GM23338 (cell line): ENCODE measurements around the gene EXOC3.

Experiments
- CREB1 ChIP-seq: fragments of 250-450 bp; sonication (Bioruptor Pico); IDR thresholded peaks from 2 replicates; pipeline ENCODE4 v1.5.0; 2020; ENCODE audit warnings: low read depth, mild to moderate bottlenecking, moderate library complexity
- CTCF ChIP-seq, 2 experiments: fragments of 200-600 bp in 1 of 2; sonication (generic) in 1 of 2; conservative IDR thresholded peaks; 2 replicates each; pipeline versions ENCODE4 v1.5.1 to v1.6.1; 2016 to 2017; ENCODE audit warnings: antibody characterized with exemption in 2 of 2, low read depth in 2 of 2, mild to moderate bottlenecking in 2 of 2, moderate library complexity in 1 of 2
- EZH2 ChIP-seq: fragments of 200-600 bp; sonication (generic); IDR thresholded peaks from one replicate; pipeline ENCODE4 v1.8.0; 2017; ENCODE audit warnings: antibody characterized with exemption, mild to moderate bottlenecking, low read depth; ENCODE audit not compliant: unreplicated experiment
- EZH2phosphoT487 ChIP-seq: fragments of 200-600 bp; sonication (generic); IDR thresholded peaks from one replicate; pipeline ENCODE4 v1.8.1; 2018; ENCODE audit warnings: antibody characterized with exemption; ENCODE audit not compliant: unreplicated experiment
- JUNB ChIP-seq: IDR thresholded peaks from one replicate; pipeline ENCODE4 v1.6.1; 2016; ENCODE audit warnings: antibody characterized with exemption; ENCODE audit not compliant: unreplicated experiment
- REST ChIP-seq: IDR thresholded peaks from one replicate; pipeline ENCODE4 v1.6.1; 2018; ENCODE audit warnings: antibody characterized with exemption; ENCODE audit not compliant: unreplicated experiment
- ZNF114 ChIP-seq: fragments of 250-450 bp; sonication (Bioruptor Pico); IDR thresholded peaks from 2 replicates; pipeline ENCODE4 v1.5.0; 2020; ENCODE audit warnings: mild to moderate bottlenecking, moderate library complexity
- ZNF331 ChIP-seq: fragments of 250-450 bp; sonication (Bioruptor Pico); IDR thresholded peaks from 2 replicates; pipeline ENCODE4 v1.5.0; 2020; ENCODE audit warnings: low read depth, mild to moderate bottlenecking, moderate library complexity

GRCh38 chr5:494667-495255 lies 51.8 kb downstream of the EXOC3 start:
- no peak for TF ChIP-seq EZH2
- no peak for TF ChIP-seq CTCF (conservative IDR thresholded peaks at IDR 0.05; ENCODE audit: low read depth in 2 of 2)
- TF ChIP-seq REST: no peak
- TF ChIP-seq ZNF331 (CRISPR knock-in tag): no peak
- TF ChIP-seq CREB1 (CRISPR knock-in tag): no peak
- no peak for TF ChIP-seq EZH2phosphoT487
- TF ChIP-seq JUNB: no peak
- TF ChIP-seq ZNF114 (CRISPR knock-in tag): no peak
